ENCODE results near the gene CD63.
A peak's percentile ranks its signal among the peaks of the same experiment; 100 is the strongest.

Gene CD63

DNA sequence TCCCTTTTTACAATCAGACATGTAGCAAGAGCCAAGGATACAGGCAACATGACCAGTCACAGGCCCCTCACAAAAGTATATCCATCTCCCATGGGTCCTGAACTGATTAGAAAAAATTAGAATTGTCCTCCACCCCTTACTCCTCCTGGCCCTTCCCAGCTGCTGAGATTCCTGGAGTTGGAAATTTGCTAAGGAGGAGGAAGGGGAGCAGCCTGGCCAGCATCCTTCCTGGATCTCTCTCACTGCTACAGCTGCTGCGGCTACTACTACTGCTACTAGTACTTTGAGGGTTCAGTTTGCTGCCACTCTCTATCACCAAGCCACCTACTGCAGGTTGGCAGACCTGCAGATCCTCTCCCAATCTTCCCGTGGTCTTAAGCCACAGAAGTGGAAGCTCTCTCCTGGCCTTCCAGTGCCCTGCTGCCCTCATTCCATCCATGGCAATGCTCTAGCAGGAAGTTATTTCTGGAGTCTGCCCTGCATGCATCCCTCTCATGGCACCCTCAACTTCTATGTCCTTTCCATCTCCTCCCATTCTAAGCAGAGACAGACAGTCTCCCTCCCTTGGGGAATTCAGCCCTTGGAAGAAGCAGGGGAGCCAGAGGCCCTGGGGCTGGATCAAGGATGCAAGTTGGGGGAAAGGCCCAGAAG is 22.1 kb downstream of the CD63 start:
- Mint-ChIP-seq H3K27me3 (peaks cover 35% of the 10 kb centered on the region), H3K4me3 (peak overlapping the region; percentile 72 to 78), H3K4me1 (peaks cover 19% of the 10 kb centered on the region), H3K9me3 (no peaks in the 10 kb centered on the region), H3K27ac (no peak overlapping the region)
- DNase-seq: no peak
- no peak for ATAC-seq

DNA sequence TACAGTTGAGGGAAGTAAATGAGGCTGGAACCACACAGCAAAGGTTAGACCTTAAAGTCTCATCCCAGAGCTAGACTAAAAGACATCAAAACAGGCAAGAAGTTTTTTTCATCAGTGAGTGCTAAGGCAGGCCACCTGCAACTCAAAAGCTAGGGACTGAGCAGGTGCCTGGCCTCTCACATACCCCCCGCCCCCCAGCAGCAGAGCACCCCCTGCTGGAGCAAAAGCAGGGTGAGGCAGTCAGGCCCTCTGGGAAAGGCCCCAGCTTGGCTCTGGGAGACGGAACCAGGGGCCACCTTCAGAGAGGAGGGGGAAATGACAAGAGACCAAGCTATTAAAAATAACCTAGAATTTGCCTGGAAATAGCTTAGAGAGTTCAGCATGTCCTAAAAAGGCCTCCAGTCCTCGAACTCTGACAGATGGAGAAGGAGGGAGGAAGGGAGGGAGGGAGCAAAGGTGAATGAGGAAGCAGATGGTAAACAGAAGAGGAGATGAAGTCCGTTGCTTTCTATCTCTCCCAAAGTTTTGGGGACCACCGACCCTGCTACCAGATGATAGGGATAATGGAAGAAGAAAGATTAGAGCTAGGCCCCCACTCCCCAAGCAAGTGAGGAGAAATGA is 22.9 kb downstream of the CD63 start:
- no peak overlapping the region for H3K27ac Mint-ChIP-seq
- H3K9me3 Mint-ChIP-seq: no peaks in the 10 kb centered on the region
- ATAC-seq: peak; percentile 47
- DNase-seq: no peak
- H3K4me3 Mint-ChIP-seq: peak overlapping the region in 1 of 2 donors; percentile 17
- H3K4me1 Mint-ChIP-seq: peaks cover 19% of the 10 kb centered on the region
- H3K27me3 Mint-ChIP-seq: peaks cover 35% of the 10 kb centered on the region

GRCh38 chr12:55704824-55705718 is 23.7 kb downstream of the CD63 start:
- no peak overlapping the region for H3K27ac Mint-ChIP-seq
- H3K4me3 Mint-ChIP-seq: no peak overlapping the region
- ATAC-seq (no peak), DNase-seq (no peak)
- H3K4me1 Mint-ChIP-seq: peaks cover 19% of the 10 kb centered on the region
- peaks cover 34% of the 10 kb centered on the region for H3K27me3 Mint-ChIP-seq
- no peaks in the 10 kb centered on the region for H3K9me3 Mint-ChIP-seq

GRCh38 chr12:55703901-55704761 is 24.7 kb downstream of the CD63 start:
- DNase-seq (no peak), ATAC-seq (no peak)
- H3K27ac Mint-ChIP-seq: no peak overlapping the region
- H3K4me3 Mint-ChIP-seq: no peak overlapping the region
- H3K27me3 Mint-ChIP-seq: peaks cover 25% of the 10 kb centered on the region
- H3K4me1 Mint-ChIP-seq: peaks cover 19% of the 10 kb centered on the region
- H3K9me3 Mint-ChIP-seq: no peaks in the 10 kb centered on the region

- Mint-ChIP-seq H3K4me3 (no peak overlapping the region), H3K27me3 (peaks cover 16% of the 10 kb centered on the region), H3K4me1 (peaks cover 12% of the 10 kb centered on the region), H3K9me3 (no peaks in the 10 kb centered on the region), H3K27ac (no peak overlapping the region)
- ATAC-seq (no peak), DNase-seq (no peak)
Observed at GRCh38 chr12:55703288-55703687, 25.5 kb downstream of the CD63 start.

GRCh38 chr12:55702861-55703260 is 25.9 kb downstream of the CD63 start:
- H3K4me1 Mint-ChIP-seq: peaks cover 8% of the 10 kb centered on the region
- H3K27ac Mint-ChIP-seq: no peak overlapping the region
- H3K27me3 Mint-ChIP-seq: peaks cover 12% of the 10 kb centered on the region
- ATAC-seq (no peak), DNase-seq (no peak)
- H3K9me3 Mint-ChIP-seq: no peaks in the 10 kb centered on the region
- no peak overlapping the region for H3K4me3 Mint-ChIP-seq

DNA sequence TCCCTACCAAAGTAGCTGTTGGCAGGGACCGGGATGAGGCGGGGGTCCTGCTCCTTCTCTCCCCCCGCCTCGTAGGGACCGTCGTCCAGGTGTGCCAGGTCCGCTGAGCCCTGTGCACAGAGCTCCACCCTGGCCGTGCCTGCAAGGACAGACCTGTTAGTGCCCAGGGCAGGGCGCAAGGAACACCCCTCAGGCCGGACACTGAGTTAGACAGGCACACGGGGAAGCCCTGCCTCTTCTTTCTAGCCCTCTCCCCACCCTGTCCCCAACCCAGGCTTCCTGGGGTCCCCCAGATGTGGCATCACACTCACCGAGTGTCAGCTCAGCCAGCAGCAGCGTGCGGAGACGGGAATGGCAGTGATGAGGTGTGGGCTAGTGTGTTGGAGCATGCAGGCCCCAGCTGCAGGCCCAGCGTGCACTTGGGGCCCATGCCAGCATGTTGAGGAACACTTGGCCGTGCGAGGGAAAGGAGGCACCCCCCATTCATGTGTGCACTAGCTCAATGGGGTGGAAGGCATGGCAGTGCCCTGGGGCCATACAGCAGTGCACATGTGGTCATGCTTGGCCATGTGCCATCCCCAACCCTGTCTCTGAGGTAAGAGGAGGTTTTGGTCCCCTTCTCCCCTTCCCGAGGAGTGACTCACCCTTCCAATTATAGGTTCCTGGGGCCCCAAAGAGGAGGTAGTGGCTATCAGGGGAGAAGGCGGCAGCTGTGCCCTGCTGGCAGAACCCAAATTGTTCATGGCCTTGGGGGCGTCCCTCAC is 28.4 kb downstream of the CD63 start:
- no peak overlapping the region for H3K27ac Mint-ChIP-seq
- ATAC-seq: no peak

GRCh38 chr12:55699471-55700055 is 29.2 kb downstream of the CD63 start:
- DNase-seq (no peak), ATAC-seq (no peak)
- H3K27me3 Mint-ChIP-seq: no peaks in the 10 kb centered on the region
- H3K4me3 Mint-ChIP-seq: no peak overlapping the region
- H3K4me1 Mint-ChIP-seq: no peaks in the 10 kb centered on the region
- H3K9me3 Mint-ChIP-seq: no peaks in the 10 kb centered on the region
- H3K27ac Mint-ChIP-seq: peak overlapping the region in 1 of 2 donors; percentile 70

More for the DNA sequence above, 28.4 kb downstream of the CD63 start:
- H3K4me1 Mint-ChIP-seq: no peaks in the 10 kb centered on the region
- H3K4me3 Mint-ChIP-seq: no peak overlapping the region
- H3K27me3 Mint-ChIP-seq: no peaks in the 10 kb centered on the region
- H3K9me3 Mint-ChIP-seq: no peaks in the 10 kb centered on the region
- no peak for DNase-seq

DNA sequence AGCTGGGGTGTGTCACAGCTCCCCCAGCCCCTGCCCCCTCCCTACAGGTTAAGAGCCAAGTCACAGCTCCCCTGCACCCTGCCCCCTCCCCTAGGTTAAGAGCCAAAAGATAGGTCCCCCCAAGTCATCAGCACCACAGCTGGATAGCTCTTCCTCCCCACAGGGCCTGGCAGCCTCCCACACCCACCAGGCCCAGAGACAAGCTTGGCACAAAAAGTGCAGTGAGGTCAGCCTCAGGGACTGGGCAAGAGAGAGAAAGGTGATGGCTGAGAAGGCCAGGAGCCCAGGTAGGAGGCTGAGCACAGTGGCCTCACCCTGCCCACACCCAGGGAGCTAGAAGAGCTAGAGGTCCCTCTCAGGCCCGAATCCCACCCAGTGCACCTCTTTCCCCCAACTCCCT is 29.8 kb downstream of the CD63 start:
- no peak overlapping the region for H3K4me3 Mint-ChIP-seq
- ATAC-seq (no peak), DNase-seq (no peak)
- no peaks in the 10 kb centered on the region for H3K4me1 Mint-ChIP-seq
- H3K27ac Mint-ChIP-seq: no peak overlapping the region
- H3K27me3 Mint-ChIP-seq: no peaks in the 10 kb centered on the region
- H3K9me3 Mint-ChIP-seq: no peaks in the 10 kb centered on the region

DNA sequence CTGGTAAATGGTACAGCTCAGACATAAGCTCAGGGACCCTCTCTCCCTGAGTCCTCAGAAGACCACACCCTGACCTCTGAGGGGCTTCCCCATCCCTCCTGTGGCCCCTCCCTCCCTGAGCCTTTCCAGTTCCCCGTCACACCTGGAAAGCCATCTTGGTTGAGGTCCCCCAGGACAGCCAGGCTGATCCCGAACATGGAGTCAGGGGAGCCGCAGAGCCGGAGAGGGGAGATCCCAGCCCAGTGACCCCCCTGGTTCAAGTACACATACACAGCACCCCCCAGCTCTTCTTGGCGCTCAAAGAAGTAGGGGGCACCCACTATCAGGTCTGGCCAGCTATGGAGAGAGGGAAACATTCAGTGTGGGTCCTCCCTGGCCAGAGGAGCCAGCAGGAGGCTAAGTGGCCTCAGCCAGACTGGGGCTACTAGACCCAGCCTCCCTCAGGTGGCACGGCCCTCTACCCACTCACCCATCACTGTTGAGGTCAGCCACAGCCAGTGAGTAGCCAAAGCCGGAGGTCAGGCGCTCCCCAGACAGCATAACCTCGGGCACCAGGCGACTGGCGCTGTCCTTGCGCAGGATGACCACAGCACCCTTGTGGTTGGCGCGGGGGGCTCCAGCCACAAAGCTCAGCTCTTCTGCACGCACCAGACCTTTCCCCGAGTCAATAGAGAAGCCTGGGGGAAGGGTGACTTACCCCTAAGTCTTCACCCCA is 30.4 kb downstream of the CD63 start:
- no peaks in the 10 kb centered on the region for H3K9me3 Mint-ChIP-seq
- ATAC-seq: no peak
- no peak overlapping the region for H3K4me3 Mint-ChIP-seq
- no peaks in the 10 kb centered on the region for H3K27me3 Mint-ChIP-seq
- H3K27ac Mint-ChIP-seq: peak overlapping the region in 1 of 2 donors; percentile 69
- no peaks in the 10 kb centered on the region for H3K4me1 Mint-ChIP-seq
- DNase-seq: no peak

DNA sequence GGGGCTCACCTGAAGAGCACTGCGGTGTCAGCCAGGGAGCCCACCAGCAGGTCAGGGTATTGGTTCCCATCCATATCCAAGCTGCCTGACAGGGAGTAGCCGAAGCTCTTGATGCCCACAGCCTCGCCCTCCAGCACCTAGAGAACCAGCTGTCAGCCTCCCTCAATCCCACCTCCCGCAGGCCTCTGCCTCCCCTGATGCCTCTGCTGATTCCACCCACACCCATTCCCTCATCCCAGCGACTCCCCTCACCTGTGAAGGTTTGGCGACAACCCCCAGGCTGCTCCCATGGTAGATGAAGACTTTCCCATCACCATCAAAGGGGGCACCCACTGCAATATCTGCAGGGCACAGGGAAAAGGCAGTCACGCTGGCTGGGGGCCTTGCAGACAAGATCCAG is 31.1 kb downstream of the CD63 start:
- Mint-ChIP-seq H3K9me3 (no peaks in the 10 kb centered on the region), H3K4me1 (no peaks in the 10 kb centered on the region), H3K27me3 (no peaks in the 10 kb centered on the region), H3K27ac (no peak overlapping the region), H3K4me3 (no peak overlapping the region)
- no peak for DNase-seq
- ATAC-seq: no peak

GRCh38 chr12:55696796-55697462 is 31.9 kb downstream of the CD63 start:
- Mint-ChIP-seq H3K9me3 (no peaks in the 10 kb centered on the region), H3K27ac (no peak overlapping the region)

DNA sequence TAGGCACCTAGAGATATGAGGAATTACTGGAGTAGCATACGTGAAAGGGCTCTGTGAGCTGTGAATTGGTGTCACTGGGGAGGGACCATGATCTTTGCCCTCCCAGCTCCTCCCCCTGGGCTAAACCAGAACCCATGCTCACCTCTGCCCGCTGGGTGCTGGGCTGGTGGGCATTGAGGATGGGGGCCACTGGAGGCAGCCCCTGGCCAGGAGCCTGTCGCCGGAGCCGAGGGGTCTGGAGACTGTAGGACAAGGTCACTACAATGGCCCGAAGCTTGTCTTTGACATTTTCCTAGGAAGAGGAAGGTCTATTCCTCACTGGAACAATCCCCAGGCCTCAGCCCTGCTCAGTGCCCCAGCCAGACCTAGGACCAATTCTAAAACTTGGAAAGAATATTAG is 32.7 kb downstream of the CD63 start:
- no peak overlapping the region for H3K27ac Mint-ChIP-seq
- no peaks in the 10 kb centered on the region for H3K4me1 Mint-ChIP-seq
- DNase-seq (no peak), ATAC-seq (no peak)
- H3K9me3 Mint-ChIP-seq: no peaks in the 10 kb centered on the region
- no peaks in the 10 kb centered on the region for H3K27me3 Mint-ChIP-seq
- no peak overlapping the region for H3K4me3 Mint-ChIP-seq

More at GRCh38 chr12:55696796-55697462, 31.9 kb downstream of the CD63 start:
- Mint-ChIP-seq H3K4me3 (no peak overlapping the region), H3K27me3 (no peaks in the 10 kb centered on the region), H3K4me1 (no peaks in the 10 kb centered on the region)
- ATAC-seq (no peak), DNase-seq (no peak)
